ENCODE results near the gene WBP2. TPM values are rescaled to one million over a fixed set of nuclear protein-coding genes. Genes with fewer than 3 reads are reported as not detected.

WBP2 gene
- total and polyA plus RNA-seq, 2 of the 13 experiments (the other 11 are each of a cell fraction or from before 2014, with no cell fraction given) = 29.2 to 29.5 TPM

DNA sequence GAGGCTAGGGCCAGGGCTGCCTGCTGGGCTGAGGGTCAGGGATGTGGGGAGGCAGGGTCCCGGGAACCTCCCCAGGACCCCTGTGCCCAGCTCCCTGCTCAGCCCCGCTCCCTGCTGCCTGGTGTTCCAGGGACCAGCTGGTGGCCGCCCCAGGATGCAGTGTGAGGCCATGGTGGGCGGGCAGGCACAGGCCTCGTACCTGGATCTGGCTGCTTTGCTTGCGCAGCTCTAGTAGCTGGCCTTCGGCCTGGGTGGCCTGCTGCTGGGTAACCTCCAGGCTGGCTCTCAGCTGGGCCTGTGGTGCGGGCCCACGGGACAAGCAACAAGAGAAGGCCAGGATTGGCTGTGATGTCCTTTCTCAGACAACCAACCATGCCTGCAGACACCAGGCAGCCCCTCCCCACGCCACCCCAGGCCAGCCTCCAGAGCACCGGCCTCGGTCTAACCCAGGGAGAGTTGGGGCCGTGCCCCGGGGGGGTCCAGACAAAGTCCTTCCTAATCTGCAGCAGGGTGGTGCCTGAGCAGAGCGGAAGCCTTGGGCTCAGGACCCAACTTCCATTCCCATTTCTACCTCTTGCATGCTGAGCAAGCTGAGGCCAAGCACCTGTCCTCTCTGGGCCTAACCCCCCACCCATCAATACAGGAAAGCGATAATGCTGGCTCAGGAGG, 37.6 kb upstream of the WBP2 start (continued):
- TF ChIP-seq, protein P1, sequence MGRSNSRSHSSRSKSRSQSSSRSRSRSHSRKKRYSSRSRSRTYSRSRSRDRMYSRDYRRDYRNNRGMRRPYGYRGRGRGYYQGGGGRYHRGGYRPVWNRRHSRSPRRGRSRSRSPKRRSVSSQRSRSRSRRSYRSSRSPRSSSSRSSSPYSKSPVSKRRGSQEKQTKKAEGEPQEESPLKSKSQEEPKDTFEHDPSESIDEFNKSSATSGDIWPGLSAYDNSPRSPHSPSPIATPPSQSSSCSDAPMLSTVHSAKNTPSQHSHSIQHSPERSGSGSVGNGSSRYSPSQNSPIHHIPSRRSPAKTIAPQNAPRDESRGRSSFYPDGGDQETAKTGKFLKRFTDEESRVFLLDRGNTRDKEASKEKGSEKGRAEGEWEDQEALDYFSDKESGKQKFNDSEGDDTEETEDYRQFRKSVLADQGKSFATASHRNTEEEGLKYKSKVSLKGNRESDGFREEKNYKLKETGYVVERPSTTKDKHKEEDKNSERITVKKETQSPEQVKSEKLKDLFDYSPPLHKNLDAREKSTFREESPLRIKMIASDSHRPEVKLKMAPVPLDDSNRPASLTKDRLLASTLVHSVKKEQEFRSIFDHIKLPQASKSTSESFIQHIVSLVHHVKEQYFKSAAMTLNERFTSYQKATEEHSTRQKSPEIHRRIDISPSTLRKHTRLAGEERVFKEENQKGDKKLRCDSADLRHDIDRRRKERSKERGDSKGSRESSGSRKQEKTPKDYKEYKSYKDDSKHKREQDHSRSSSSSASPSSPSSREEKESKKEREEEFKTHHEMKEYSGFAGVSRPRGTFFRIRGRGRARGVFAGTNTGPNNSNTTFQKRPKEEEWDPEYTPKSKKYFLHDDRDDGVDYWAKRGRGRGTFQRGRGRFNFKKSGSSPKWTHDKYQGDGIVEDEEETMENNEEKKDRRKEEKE (IDR thresholded peaks at IDR 0.05) = no peak
- TF ChIP-seq SNAPC2 (CRISPR knock-in tag; IDR thresholded peaks at IDR 0.05) (no peak), TEAD2 (CRISPR knock-in tag; IDR thresholded peaks at IDR 0.05) (no peak), HNF4A (CRISPR knock-in tag; IDR thresholded peaks at IDR 0.05) (peak; percentile 59; the same call in 1 of the 2 replicates), NFRKB (IDR thresholded peaks at IDR 0.05) (no peak), NFIC (IDR thresholded peaks at IDR 0.05; ENCODE audit: low read length) (no peak), SMAD3 (CRISPR knock-in tag; IDR thresholded peaks at IDR 0.05) (no peak), ELF1 (CRISPR knock-in tag; IDR thresholded peaks at IDR 0.05) (no peak), ATRX (CRISPR knock-in tag; IDR thresholded peaks at IDR 0.05; ENCODE audit: borderline replicate concordance) (0 out of 2 replicates have a peak, but pooled peaks have one; percentile 33), ZNF282 (IDR thresholded peaks at IDR 0.05; ENCODE audit: partially characterized antibody) (no peak), CHCHD3 (CRISPR knock-in tag; IDR thresholded peaks at IDR 0.05) (no peak), ZNF564 (CRISPR knock-in tag; IDR thresholded peaks at IDR 0.05) (peak; percentile 96), ESRRA (CRISPR knock-in tag; IDR thresholded peaks at IDR 0.05; ENCODE audit: low read depth) (peak; percentile 24; the same call in 1 of the 2 replicates), TCF7L2 (IDR thresholded peaks at IDR 0.05; ENCODE audit: low read depth, low read length) (no peak)
- TF ChIP-seq, protein P2, sequence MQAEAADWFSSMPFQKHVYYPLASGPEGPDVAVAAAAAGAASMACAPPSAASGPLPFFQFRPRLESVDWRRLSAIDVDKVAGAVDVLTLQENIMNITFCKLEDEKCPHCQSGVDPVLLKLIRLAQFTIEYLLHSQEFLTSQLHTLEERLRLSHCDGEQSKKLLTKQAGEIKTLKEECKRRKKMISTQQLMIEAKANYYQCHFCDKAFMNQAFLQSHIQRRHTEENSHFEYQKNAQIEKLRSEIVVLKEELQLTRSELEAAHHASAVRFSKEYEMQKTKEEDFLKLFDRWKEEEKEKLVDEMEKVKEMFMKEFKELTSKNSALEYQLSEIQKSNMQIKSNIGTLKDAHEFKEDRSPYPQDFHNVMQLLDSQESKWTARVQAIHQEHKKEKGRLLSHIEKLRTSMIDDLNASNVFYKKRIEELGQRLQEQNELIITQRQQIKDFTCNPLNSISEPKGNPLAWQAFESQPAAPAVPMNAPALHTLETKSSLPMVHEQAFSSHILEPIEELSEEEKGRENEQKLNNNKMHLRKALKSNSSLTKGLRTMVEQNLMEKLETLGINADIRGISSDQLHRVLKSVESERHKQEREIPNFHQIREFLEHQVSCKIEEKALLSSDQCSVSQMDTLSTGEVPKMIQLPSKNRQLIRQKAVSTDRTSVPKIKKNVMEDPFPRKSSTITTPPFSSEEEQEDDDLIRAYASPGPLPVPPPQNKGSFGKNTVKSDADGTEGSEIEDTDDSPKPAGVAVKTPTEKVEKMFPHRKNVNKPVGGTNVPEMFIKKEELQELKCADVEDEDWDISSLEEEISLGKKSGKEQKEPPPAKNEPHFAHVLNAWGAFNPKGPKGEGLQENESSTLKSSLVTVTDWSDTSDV (CRISPR knock-in tag; IDR thresholded peaks at IDR 0.05) = no peak
- TF ChIP-seq, protein P3, sequence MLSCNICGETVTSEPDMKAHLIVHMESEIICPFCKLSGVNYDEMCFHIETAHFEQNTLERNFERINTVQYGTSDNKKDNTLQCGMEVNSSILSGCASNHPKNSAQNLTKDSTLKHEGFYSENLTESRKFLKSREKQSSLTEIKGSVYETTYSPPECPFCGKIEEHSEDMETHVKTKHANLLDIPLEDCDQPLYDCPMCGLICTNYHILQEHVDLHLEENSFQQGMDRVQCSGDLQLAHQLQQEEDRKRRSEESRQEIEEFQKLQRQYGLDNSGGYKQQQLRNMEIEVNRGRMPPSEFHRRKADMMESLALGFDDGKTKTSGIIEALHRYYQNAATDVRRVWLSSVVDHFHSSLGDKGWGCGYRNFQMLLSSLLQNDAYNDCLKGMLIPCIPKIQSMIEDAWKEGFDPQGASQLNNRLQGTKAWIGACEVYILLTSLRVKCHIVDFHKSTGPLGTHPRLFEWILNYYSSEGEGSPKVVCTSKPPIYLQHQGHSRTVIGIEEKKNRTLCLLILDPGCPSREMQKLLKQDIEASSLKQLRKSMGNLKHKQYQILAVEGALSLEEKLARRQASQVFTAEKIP (CRISPR knock-in tag; IDR thresholded peaks at IDR 0.05; ENCODE audit: borderline replicate concordance) = no peak
- TF ChIP-seq, protein P4, sequence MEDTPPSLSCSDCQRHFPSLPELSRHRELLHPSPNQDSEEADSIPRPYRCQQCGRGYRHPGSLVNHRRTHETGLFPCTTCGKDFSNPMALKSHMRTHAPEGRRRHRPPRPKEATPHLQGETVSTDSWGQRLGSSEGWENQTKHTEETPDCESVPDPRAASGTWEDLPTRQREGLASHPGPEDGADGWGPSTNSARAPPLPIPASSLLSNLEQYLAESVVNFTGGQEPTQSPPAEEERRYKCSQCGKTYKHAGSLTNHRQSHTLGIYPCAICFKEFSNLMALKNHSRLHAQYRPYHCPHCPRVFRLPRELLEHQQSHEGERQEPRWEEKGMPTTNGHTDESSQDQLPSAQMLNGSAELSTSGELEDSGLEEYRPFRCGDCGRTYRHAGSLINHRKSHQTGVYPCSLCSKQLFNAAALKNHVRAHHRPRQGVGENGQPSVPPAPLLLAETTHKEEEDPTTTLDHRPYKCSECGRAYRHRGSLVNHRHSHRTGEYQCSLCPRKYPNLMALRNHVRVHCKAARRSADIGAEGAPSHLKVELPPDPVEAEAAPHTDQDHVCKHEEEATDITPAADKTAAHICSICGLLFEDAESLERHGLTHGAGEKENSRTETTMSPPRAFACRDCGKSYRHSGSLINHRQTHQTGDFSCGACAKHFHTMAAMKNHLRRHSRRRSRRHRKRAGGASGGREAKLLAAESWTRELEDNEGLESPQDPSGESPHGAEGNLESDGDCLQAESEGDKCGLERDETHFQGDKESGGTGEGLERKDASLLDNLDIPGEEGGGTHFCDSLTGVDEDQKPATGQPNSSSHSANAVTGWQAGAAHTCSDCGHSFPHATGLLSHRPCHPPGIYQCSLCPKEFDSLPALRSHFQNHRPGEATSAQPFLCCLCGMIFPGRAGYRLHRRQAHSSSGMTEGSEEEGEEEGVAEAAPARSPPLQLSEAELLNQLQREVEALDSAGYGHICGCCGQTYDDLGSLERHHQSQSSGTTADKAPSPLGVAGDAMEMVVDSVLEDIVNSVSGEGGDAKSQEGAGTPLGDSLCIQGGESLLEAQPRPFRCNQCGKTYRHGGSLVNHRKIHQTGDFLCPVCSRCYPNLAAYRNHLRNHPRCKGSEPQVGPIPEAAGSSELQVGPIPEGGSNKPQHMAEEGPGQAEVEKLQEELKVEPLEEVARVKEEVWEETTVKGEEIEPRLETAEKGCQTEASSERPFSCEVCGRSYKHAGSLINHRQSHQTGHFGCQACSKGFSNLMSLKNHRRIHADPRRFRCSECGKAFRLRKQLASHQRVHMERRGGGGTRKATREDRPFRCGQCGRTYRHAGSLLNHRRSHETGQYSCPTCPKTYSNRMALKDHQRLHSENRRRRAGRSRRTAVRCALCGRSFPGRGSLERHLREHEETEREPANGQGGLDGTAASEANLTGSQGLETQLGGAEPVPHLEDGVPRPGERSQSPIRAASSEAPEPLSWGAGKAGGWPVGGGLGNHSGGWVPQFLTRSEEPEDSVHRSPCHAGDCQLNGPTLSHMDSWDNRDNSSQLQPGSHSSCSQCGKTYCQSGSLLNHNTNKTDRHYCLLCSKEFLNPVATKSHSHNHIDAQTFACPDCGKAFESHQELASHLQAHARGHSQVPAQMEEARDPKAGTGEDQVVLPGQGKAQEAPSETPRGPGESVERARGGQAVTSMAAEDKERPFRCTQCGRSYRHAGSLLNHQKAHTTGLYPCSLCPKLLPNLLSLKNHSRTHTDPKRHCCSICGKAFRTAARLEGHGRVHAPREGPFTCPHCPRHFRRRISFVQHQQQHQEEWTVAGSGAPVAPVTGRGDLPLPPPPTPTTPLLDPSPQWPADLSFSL (CRISPR knock-in tag; IDR thresholded peaks at IDR 0.05) = no peak

All from HepG2 (cell line).